Measurements from ENCODE around the gene A4GALT.
"Not testable (repeated sequence)": the region's sequence is repeated elsewhere in the genome, so short reads cannot be mapped to it uniquely, and the experiment has no call there.

A4GALT gene

GRCh38 chr22:42679691-42680090 is 41.0 kb downstream of the A4GALT start:
- DNase-seq, result no peak

DNA sequence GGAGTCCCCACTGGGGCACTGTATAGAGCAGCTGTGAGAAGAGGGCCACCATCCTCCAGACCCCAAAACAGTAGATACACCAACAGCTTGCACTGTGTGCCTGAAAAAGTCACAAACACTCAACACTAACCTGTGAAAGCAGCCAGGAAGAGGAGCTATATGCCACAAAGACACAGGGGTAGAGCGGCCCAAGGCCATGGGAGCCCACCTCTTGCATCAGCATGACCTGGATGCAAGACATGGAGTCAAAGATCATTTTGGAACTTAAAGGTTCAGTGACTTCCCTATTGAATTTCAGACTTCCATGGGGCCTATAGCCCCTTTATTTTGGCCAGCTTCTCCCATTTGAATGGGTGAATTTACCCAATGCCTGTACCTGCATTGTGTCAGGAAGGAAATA is 41.8 kb downstream of the A4GALT start:
- no peak for DNase-seq

DNA sequence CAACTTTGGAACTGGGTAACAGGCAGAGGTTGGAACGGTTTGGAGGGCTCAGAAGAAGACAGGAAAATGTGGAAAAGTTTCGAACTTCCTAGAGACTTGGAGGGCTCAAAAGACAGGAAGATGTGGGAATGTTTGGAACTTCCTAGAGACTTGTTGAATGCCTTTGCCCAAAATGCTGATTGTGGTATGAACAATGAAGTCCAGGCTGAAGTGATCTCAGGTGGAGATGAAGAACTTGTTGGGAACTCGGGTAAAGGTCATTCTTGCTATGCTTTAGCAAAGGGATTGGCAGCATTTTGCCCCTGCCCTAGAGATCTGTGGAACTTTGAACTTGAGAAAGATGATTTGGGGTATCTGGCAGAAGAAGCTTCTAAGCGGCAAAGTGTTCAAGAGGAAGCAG is 42.7 kb downstream of the A4GALT start:
- not testable (repeated sequence) for DNase-seq

DNA sequence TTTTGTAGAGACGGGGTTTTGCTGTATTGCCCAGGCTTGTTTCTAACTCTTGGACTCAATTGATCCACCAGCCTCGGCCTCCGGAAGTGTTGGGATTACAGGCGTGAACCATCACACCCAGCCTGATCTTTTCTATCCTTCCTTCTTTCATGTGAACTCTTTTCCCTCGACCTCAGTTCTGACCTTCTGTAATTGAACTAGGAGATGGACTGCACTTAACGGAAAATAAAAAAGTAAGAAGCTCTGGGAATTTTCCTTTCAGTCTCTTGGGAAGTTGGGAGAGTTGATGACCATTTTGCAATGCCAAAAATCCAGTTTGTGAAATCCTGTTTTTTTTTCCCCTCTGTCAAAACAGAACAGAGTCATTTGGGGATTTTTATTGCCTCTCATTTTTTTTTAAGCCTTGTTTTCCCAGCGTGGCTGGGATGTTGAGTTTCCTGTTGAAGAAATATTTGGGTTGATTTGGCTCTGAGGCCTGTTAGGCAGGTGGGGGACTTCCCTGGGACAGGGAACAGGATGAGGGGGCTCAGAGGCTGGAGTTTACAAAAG is 44.5 kb downstream of the A4GALT start:
- DNase-seq, result no peak

GRCh38 chr22:42673898-42674401 is 46.7 kb downstream of the A4GALT start:
- DNase-seq, result no peak

- not testable (repeated sequence) for DNase-seq
Measured at GRCh38 chr22:42673071-42673470, 47.6 kb downstream of the A4GALT start.

GRCh38 chr22:42670921-42671709 is 49.6 kb downstream of the A4GALT start:
- no peak for DNase-seq

DNA sequence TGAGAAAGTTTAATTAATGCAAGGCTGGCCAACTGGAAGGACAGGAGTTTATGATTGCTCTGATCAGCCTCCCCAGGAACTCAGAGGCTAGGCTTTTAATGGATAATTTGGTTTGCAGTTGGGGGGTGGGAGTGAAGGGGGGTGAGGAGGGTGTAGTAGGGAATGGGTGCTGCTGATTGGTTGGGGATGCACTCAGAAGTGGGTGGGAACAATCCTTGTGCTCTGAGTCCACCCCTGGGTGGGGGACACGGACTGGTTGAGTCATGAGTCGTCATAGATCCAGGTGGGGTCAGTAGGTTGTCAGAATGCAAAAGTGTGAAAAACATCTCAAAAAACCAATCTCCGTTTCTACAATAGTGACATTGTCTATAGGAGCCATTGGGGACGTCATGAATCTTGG is 50.6 kb downstream of the A4GALT start:
- DNase-seq, result no peak

DNA sequence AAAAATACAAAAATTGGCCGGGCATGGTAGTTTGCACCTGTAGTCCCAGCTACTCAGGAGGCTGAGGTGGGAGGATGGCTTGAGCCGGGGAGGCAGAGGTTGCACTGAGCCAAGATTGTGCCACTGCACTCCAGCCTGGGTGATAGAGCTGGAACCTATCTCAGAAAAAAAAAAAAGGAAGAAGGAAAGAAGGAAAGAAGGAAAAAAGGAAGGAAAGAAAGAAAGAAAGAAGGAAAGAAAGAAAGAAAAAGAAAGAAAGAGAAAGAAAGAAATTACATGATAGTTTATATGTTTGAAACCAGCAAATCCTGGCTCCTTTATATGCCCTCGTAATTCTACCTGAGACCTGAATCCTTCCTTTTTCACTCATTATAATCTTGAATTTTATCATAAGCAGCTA is 54.3 kb downstream of the A4GALT start:
- not testable (repeated sequence) for DNase-seq

DNA sequence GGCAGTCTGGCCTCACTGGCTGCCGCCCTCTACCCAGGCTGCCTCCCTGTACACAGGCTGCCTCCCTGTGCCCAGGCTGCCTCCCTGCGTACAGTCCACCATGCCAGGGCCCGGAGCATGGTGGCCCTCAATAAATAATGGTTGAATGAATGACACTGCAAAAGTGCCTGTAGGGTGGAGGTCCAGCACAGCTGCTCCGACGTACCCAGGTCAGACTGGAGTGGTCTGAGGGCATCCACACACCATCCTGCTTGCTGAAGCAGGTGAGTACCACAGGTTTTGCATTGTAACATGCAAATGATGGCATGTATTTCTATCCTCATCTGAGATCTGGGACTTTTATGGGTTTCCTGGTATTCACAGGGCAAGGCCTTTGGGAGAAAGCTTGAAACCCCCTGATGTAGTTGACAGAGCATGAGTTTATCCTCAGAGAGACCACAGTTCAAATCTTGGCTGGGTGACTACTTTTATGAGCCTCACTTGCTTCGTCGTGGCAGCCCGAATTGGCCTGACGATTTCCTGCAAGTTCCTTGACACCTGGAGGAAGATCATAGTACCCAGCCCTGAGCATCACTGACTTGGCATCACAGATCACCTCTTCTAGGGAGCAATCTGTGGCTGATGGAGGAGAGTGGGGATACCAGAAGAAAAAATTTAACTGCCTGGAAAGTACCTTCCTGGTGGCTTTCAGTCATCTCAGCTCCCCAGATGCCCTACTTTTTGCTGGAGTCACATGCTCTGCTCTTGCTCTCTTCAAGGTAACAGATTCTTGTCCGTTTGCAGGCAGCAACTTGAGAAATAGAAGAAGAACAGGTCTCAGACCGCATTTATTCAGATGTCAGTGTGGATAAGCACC is 55.5 kb downstream of the A4GALT start:
- DNase-seq, result no peak

DNA sequence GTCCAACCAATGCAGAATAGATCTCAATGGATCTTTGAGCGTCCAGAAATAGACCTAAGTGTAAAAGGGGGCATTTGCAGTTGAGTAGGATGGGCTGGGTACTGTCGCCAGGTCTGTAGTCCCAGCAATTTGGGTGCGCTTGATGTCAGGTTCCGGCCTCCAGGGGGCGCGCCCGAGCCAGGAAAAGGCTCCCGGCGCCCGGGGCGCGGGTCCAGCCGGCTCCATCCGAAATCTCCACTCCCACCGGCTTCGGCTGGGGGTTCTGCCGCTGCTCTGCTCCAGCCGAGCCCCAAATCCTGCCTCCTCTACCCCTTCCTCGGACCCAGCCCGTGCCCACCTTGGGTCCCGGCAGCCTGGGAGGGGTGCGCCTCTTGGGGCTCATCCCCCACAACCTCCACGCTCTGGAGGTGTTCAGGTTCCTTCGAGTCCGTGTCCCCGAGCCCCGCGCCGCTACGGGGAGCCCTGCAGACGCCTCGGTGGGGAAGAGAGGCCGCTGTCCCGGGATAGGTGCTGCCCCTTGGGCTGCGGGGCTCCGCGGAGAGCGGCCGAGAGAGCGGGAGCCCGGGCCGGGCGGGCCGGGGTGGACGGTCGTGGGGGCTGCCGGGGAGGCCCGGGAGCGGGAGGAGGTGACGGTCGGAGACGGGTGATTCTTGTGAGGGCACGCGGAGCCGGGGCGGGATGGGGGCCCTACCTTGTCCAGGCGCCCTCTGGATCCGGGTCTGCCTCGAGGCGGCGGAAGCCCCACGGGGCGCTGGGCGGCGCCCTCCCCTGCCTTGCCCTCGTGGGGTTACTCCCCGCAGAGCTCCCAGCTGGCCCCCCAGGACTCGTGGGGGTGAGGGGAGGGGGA is 58.5 kb downstream of the A4GALT start:
- peak; percentile 30 for DNase-seq

GRCh38 chr22:42656578-42656977 is 64.1 kb downstream of the A4GALT start:
- DNase-seq, result no peak

- DNase-seq, result no peak
Measured at GRCh38 chr22:42655693-42656092, 65.0 kb downstream of the A4GALT start.

- no peak for DNase-seq
Measured at GRCh38 chr22:42654436-42655073, 66.1 kb downstream of the A4GALT start.

GRCh38 chr22:42653999-42654398 is 66.7 kb downstream of the A4GALT start:
- no peak for DNase-seq

DNA sequence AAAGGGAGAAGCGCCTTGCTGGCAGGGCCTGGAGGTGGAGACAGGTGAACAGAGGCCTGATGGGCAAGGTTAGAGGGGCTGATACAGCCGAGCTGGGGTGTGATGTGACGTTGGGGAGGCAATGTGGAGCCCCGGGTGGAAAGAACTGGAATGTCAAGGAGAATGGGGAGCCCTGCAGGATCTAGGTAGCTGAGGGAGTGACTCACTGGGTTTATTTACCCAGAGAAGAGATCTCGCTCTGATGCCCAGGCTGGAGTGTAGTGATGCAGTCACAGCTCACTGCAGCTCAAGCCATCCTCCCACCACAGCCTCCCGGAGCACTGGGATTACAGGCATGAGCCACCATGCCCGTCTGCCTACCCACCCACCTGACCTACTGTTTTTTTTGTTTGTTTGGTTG is 69.5 kb downstream of the A4GALT start:
- DNase-seq, result no peak

- peak; percentile 44 for DNase-seq
Measured at GRCh38 chr22:42649246-42650099, 71.2 kb downstream of the A4GALT start, which contains the start of gene CYB5R3. Gene CYB5R3, minus strand, starts transcription at chr22:42649392. Its CDS starts 77 bp downstream, at chr22:42649315.

DNA sequence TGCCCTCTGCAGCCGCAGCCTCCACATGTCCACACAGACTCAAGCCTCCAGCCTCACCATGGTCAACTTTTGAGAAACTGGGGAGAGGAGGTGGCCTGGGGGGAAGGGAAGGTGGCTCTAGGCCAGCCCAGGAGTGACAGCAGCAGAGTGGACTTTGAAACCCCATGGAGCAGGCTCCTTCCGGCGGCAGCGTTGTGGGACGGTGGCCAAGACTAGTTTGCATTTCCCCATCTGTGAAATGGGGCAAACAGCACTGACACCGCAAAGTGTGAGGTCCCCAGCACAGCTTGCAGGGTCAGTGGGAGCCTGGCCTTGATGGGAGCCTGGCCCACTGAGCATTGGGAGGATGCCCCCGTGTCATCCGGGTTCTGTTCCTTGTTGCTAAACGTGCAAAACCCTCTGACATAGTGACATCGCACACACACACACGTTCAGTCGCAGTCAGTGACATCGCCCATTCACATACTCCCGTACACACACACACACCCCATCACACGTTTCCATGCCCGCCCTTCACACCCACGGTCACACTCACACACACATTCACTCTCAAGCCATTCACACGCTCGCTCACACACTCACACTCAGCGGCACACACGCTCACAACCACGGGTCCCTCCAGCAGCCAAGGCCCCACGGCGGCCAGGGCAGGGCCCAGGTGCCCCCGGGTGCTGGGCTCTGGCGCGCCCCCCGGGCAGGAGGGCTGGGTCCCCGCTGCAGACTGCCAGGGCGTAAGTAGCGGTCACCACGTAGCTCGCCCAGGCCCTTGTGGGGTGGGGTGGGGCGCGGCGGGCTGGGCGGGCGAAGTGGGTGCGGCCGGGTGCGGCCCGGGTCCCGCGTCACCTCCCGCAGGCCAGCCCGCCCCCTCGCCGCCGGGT is 72.1 kb downstream of the A4GALT start:
- DNase-seq, result no peak

GRCh38 chr22:42648017-42648367 is 72.7 kb downstream of the A4GALT start:
- no peak for DNase-seq
